MCF 10A (cell line): Measurements from ENCODE around the gene RSPH9. TPM values are rescaled to one million over a fixed set of nuclear protein-coding genes. Genes with fewer than 3 reads are reported as not detected.
A peak's percentile ranks its signal among the peaks of the same experiment; 100 is the strongest.

Experiments
- BruUV-seq: library from RNA; stranded (reverse); fragments of 400-500 nt; replicated peaks from 2 replicates; lab custom pipeline; 2021; lab: Mats Ljungman, UMichigan
- CTCF ChIA-PET: fragments of 300-600 bp; sonication (Branson Sonifier 250); formaldehyde crosslinking; extraction: SDS; loops from one replicate; lab custom pipeline; 2021; ENCODE audit warnings: antibody characterized with exemption, inconsistent platforms; lab: Yijun Ruan, JAX
- POLR2A ChIA-PET: fragments of 300-600, 350-650 bp; sonication (Branson Sonifier 250); formaldehyde crosslinking; extraction: SDS; loops from one replicate; lab custom pipeline; 2020; ENCODE audit warnings: antibody characterized with exemption, inconsistent platforms; lab: Yijun Ruan, JAX
- DNase-seq: peaks from one replicate; pipeline ENCODE4 v3.0.0-alpha.2; 2018; ENCODE audit not compliant: unreplicated experiment
- H3K27ac Mint-ChIP-seq: one replicate; pipeline ENCODE4 v1.8.0; 2022; ENCODE audit warnings: mild to moderate bottlenecking, low read depth, mixed read lengths; ENCODE audit not compliant: unreplicated experiment
- H3K27me3 Mint-ChIP-seq: one replicate; pipeline ENCODE4 v1.8.0; 2022; ENCODE audit warnings: mixed read lengths; ENCODE audit not compliant: insufficient read depth, unreplicated experiment
- H3K36me3 Mint-ChIP-seq: one replicate; pipeline ENCODE4 v1.8.0; 2022; ENCODE audit warnings: mild to moderate bottlenecking, moderate library complexity, mixed read lengths; ENCODE audit not compliant: insufficient read depth, unreplicated experiment
- H3K4me1 Mint-ChIP-seq: one replicate; pipeline ENCODE4 v1.8.0; 2022; ENCODE audit warnings: mixed read lengths; ENCODE audit not compliant: insufficient read depth, unreplicated experiment
- H3K4me3 Mint-ChIP-seq: one replicate; pipeline ENCODE4 v1.8.0; 2022; ENCODE audit warnings: mild to moderate bottlenecking, moderate library complexity, mixed read lengths; ENCODE audit not compliant: unreplicated experiment
- H3K9me3 Mint-ChIP-seq: one replicate; pipeline ENCODE4 v1.8.0; 2022; ENCODE audit warnings: mixed read lengths; ENCODE audit not compliant: unreplicated experiment
- CTCF ChIP-seq: fragments of 200-600 bp; IDR thresholded peaks from one replicate; pipeline ENCODE4 v1.8.0; 2022; ENCODE audit warnings: antibody characterized with exemption, mild to moderate bottlenecking; ENCODE audit not compliant: unreplicated experiment
- intact Hi-C: fragments of 100-400 bp; cut with micrococcal nuclease; formaldehyde crosslinking; loops from 2 replicates; pipeline ENCODE4 v1.14.1; 2022
- total RNA-seq: library from RNA; stranded (reverse); gene quantifications from 2 replicates; pipeline ENCODE4 v1.2.3, GENCODE V29; 2022

RSPH9 gene
- total RNA-seq, 1 experiment from 2014 or later, result not detected

DNA sequence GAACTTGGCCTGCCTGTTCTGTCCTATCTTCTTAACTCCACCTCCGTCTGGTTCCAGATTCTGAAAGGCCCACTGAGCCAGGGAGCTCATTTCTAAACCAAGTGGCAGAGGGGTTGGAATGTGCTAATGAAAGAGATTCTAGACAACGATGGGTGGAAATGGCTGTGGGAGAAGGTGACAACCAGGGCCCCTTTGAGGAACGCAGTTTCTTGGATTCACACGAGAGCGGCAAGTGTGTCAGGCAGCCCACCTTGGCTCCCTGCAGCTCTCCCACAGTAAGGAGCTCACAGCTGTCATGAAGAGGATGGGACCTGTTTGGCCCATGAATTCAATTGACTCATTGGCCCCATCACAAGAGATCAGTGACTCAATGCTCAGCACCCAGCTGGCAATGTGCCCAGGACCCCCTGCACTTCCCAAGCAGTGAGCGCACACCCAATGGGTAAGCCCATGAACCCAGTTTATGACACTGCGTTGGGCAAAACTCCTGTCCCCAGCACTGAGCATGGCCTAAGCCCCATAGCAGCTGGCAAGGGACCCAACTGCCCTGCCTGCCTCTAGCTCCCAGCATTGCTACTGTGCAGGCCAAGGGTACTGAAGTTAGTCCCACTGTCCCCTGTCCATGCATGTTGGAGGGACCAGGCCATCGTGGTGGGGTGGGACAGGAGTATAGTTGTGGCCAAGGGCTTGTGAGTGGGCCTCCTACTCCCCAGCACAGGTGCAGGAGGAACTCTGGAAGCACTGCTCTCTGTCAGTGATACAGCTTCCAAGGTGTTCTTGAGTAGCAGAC is 26.4 kb downstream of the RSPH9 start:
- CTCF ChIA-PET, result interaction anchor here (0.6 to 2.2 kb wide), 4 partner anchors 8 to 585 kb away, joined by 3 to 13 read pairs (median 6); partner anchors contain the start of gene VEGFA
- H3K36me3 Mint-ChIP-seq, result peaks cover 46% of the 10 kb centered on the region
- intact Hi-C loops, result no loop called here
- no peak overlapping the region for H3K27ac Mint-ChIP-seq
- TSS peak; percentile 25 for BruUV-seq
- no peaks in the 10 kb centered on the region for H3K27me3 Mint-ChIP-seq
- DNase-seq, result no peak
- H3K9me3 Mint-ChIP-seq, result no peaks in the 10 kb centered on the region
- no peak for TF ChIP-seq CTCF
- no peak overlapping the region for H3K4me3 Mint-ChIP-seq
- POLR2A ChIA-PET, result interaction anchor here (1.0 to 10.0 kb wide), 5 partner anchors 11 to 388 kb away, joined by 3 to 80 read pairs (median 6); partner anchors contain the start of genes MAD2L1BP and MRPS18A
- H3K4me1 Mint-ChIP-seq, result peaks cover 19% of the 10 kb centered on the region

- H3K4me1 Mint-ChIP-seq, result peaks cover 19% of the 10 kb centered on the region
- CTCF ChIA-PET, result interaction anchor here (0.5 to 0.7 kb wide), 4 partner anchors 10 to 573 kb away, joined by 3 to 4 read pairs (median 3); no protein-coding TSS in a partner anchor
Observed at GRCh38 chr6:43671801-43672690, 27.2 kb downstream of the RSPH9 start.

DNA sequence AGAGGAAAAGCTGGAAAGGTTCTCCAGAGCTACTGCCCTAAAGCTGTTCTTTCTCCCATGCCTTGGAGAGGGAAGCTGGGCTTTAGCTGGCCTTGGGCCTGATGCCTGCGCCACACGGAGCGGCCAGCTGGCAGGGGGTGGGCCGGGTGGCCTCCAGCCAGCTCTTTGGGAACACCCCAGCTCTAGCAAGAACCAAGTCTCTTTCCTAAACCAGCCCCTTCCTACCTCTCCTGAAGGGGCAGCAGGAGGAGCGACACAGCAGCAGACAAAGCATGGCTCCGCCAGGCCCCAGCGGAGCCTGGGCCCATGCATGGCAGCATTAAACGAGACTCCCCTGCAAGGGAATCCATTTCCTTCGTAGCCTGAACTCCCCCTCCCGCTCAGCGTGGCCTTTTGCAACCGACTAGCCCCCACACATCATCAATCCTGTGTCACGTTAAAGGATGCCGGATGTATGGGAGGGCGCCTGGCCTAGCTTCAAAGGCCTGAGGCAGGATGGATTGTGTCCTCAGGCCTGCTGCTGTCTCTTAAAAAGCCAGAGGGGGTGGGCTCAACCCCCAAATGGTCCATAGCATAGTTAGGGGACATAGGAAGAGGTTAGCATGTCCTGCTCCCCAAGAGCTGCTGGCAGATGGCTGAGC is 28.7 kb downstream of the RSPH9 start:
- intact Hi-C loops, result no loop called here
- CTCF ChIA-PET, result interaction anchor here (0.6 to 0.8 kb wide), 3 partner anchors 70 to 258 kb away, joined by 3 to 4 read pairs (median 3); no protein-coding TSS in a partner anchor

More at GRCh38 chr6:43671801-43672690, 27.2 kb downstream of the RSPH9 start:
- BruUV-seq, result no TSS peak
- Mint-ChIP-seq H3K9me3 (no peaks in the 10 kb centered on the region), H3K4me3 (no peak overlapping the region), H3K27ac (no peak overlapping the region), H3K36me3 (peaks cover 44% of the 10 kb centered on the region), H3K27me3 (no peaks in the 10 kb centered on the region)
- DNase-seq, result no peak
- intact Hi-C loops, result no loop called here
- POLR2A ChIA-PET, result interaction anchor here (0.6 to 10.0 kb wide), 4 partner anchors 15 to 387 kb away, joined by 3 to 80 read pairs (median 3); partner anchors contain the start of genes MAD2L1BP and MRPS18A
- no peak for TF ChIP-seq CTCF

More for the DNA sequence above, 28.7 kb downstream of the RSPH9 start:
- Mint-ChIP-seq H3K27me3 (no peaks in the 10 kb centered on the region), H3K4me1 (peaks cover 3% of the 10 kb centered on the region), H3K36me3 (peaks cover 41% of the 10 kb centered on the region), H3K9me3 (no peaks in the 10 kb centered on the region), H3K4me3 (no peak overlapping the region), H3K27ac (no peak overlapping the region)
- DNase-seq, result no peak
- no peak for TF ChIP-seq CTCF
- POLR2A ChIA-PET, result interaction anchor here (1.1 to 10.0 kb wide), 4 partner anchors 14 to 98 kb away, joined by 3 to 80 read pairs (median 4); partner anchors contain the start of gene MRPS18A
- BruUV-seq, result no TSS peak
